Hepatic stellate cell (primary cell): ENCODE results near the gene ITPRIP.

Experiments used
- DNase-seq: peaks from one replicate; pipeline ENCODE4 v3.0.0; 2011; ENCODE audit warnings: low spot score

Gene ITPRIP

DNA sequence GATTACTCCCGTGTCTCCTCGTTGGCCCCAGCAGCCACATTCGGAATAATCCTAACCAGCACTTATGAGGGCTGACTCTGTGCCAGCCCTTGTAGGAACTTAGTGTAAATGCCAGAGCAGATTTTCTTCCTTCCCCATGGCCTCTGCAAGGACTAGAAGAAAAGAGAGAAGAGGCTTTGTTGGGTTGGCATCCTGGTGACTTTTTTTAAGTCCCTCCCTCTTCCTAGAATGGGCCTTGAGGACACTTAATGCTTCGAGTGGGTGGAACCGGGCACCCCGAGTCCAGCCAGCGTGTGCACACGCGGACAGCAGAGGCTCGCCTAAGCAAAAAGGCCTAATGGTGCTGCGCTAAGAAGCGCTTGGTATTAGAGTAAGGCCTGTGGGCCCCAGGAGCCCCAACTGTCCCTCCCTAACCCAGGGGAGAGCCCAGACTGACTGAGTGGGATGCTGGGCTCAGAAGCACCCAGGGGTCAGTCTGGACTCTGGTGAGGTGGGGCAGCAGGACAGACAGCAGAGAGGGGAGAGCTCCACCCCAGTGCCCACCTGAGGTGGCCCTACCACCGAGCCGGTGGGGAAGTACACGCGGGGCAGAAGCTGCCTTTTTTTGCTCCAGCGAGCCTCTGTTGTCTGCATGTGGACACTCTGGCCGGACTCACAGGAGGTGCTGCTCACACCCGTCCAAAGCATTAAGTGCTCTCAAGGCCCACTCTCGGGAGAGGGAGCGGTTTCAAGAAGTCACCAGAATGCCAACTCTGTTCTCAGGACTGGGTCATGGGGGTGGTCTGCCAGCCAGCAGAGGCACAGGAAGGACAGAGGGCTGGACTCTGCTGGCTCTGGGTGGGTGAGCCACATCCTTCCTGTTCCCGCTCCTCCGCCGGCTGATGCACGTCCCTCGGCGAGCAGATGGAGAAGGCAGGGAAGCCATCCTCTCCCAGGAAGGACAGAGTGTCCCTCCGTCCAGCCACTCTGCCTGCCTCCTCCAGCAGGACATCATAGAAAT is 12.5 kb downstream of the ITPRIP start:
- DNase-seq = no peak

- DNase-seq = no peak
Measured at GRCh38 chr10:104324931-104325330, 13.3 kb downstream of the ITPRIP start.

GRCh38 chr10:104324221-104324686 is 14.0 kb downstream of the ITPRIP start:
- DNase-seq = no peak

DNA sequence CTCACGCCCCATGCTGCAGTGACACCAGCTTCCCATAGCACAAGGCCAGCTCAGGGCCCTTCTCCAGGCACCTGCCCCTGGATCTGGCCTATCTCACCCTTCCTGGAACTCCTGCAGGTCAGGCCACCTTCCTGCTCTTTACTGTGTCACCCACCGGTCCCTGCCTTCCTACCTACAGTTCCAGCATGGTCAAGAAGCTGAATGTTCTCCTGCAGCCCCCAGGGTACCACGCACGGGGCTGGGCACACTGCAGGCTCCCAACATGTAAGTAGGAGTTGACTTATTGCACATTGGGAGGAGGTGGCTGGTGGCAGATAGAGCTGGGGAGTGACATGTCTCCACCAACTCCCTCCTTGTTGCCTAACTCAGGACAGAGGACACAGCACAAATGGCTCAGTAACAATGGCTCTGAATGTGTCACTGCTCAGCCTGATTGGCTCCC is 14.5 kb downstream of the ITPRIP start:
- DNase-seq = no peak

- no peak for DNase-seq
Measured at GRCh38 chr10:104323085-104323484, 15.2 kb downstream of the ITPRIP start.

DNA sequence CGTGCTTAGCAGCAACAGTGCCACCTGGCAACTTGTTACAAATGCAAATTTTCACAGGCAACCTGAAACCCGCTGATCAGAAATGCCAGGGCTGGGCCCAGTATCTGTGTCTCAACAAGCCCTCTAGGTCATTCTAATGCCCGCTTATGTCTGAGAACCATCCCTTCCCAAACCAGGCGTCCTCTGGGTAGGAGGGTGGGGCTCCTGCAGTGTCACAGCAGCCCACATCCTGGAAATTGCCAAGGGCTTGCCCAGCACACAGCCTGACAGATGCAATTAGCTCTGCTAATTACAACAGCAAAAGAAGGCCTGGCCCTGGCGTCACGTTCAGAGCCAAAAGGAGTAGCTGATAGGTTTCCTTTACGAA is 15.9 kb downstream of the ITPRIP start:
- DNase-seq = no peak

DNA sequence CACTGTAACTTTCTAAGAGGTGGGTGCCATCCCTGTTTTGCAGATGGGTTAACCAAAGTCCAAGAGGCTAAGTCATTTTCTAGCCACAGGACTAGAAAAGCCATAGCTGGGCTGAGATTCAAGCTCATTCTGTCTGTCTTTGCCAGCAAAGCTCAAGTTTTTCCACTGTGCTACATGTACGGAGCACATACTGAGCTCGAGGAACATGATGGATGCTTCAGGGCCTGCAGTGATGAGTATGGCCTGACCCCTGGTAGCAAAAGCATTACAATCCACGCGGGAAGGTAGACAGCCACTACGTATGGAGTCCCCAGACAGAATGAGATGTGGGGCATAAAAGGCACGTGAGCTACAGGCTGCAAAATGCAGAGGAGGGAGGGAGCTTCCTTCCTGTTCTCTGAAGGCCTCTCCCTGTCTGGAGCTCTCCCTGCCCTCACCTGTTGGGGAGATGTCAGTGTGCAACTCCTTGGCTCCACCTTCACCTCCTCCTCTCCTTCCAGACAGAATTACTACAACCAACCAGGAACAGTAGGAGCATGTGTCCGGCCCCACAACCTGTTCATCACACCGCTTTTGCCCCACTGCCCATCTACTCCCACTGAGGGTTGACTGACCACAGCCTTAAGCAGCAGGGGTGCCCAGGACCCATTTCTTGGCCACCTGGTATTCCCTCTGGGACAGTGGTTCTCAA is 16.4 kb downstream of the ITPRIP start:
- no peak for DNase-seq

DNA sequence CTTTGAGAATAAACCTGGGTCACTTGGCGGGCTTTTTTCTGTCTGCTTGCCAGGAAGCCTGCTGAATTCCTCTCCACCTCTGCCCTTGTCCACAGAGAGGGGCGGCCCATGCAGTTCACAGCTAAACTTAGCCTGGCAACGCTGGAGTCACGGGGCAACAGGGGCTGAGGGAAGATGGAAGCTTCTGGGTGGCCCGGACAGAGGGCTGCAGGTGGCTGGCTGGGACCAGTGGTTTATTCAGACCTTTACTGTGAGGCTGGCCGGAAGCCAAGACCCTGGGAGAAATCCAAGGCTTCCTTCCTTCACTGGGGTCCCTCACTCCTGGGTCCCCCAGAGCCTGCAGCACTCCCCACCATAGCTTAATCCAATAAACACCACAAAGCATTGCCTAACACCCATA is 17.0 kb downstream of the ITPRIP start:
- no peak for DNase-seq

GRCh38 chr10:104318810-104319741 is 19.2 kb downstream of the ITPRIP start:
- no peak for DNase-seq

- no peak for DNase-seq
Measured at GRCh38 chr10:104318326-104318725, 19.9 kb downstream of the ITPRIP start.

GRCh38 chr10:104317726-104318299 is 20.5 kb downstream of the ITPRIP start:
- no peak for DNase-seq

GRCh38 chr10:104317269-104317710 is 21.0 kb downstream of the ITPRIP start:
- peak; percentile 79 for DNase-seq

GRCh38 chr10:104316321-104317099 is 21.8 kb downstream of the ITPRIP start:
- DNase-seq = no peak

GRCh38 chr10:104315486-104315921 is 22.8 kb downstream of the ITPRIP start:
- DNase-seq = no peak

DNA sequence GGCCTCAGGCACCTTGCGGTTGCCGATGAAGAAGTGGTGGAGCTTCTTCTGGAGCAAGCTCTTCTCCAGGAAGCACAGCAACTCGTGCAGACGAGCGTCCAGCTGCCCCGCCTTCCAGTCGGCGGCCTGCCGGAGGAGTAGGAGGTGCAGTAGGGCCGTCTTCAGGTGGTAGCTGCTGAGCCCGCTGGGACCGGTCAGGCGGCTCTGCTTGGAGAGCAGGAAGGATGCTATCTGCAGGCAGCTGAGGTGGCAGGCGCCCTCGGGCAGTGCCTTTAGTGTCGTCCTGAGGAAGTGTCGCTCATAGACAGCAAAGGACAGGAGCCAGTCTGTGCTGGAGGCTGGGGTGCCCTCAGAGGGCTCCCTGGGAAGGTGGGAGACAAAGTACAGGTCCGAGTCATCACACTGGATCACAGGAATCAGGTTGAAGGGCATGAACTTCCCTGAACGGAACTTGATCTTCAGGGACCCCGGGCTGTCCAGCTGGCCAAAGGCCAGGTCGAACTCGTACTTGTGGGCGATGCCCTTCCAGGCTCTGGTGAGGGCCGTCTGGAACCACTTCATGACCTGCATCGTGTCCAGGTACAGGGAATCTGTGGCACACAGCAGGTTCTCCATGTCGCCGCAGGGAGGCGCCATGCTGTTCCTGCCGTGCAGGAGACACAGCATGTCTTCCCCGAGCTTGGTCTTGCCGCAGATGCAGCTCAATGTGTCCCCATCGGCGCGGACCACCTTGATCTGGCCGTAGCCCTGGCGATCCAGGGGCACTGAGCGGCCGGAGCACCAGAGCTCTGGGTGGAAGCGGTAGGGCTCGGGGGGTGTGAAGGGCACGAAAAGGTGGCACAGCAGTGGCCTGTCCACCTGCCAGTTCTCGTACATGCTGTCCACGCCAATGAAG is 23.4 kb downstream of the ITPRIP start:
- DNase-seq = no peak

DNA sequence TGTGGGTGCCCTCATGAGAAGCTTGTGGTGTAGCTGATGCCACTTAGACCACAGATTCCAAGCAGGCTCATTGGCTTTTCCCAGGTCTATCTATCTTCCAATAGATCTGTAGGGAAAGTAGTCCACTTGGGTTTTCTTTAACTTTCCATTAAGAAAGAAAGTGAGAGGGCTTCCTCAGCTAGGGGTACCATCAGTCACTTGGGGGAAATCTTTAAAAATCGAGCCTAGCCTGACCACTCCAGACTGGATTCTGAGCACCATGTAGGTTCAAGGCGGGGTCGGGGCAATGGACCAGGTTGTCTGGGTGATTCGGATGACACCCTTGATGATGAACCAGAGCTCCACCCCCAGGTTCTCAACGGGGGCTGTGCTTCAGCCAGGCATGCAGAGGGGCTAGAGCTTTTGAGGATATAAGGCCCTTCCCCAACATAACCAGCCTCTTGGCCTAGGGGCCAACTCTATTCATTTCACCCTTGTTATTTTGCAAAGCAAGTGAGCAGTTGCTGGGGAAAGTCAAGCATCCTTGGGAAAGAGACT is 27.0 kb downstream of the ITPRIP start:
- DNase-seq = no peak

DNA sequence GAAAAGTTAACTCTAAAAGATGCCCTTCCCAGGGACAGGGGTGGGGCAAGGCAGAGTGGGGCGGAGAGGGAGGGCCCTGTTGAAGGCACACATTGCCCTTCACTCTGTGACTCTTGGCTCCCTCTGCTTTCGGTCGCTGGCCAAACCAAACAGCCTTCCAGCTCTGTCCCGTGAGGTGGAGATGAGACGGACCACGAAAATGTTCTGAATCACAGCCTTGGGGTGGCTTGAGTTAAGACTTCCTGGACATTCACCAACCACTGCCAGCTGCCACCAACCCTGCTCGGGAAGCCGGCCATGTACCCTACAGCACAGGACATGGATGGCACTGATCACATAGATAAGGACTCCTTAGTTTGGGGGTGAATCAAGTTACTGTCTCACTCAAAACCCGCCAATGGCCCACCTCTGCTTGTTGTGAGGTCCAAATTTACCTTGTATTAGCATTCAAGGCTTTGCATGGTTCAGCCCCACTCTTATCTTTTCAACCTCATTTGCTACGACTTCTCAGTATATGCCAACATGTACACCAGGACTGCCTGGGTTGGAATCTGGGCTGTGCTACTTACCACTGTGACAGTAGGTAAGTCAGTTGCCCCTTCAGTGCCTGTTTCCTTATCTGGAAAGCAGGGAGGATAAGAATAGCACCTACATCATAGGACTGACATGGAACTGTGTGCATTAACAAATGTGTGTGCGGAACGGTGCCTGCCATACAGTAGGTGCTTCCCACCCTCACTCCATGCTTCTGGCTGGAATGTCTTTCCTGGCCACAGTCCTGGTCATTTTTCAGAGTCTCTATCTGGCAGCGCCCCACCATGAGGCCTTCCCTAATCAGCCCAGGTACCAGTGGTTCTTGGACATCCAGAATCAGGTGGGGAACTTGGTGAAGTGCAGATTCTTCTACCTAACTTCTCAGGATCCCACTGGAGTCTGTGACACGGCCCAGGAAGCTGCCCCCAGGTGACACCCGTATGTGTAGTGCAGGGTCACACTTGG is 28.0 kb downstream of the ITPRIP start:
- DNase-seq = peak; percentile 91

DNA sequence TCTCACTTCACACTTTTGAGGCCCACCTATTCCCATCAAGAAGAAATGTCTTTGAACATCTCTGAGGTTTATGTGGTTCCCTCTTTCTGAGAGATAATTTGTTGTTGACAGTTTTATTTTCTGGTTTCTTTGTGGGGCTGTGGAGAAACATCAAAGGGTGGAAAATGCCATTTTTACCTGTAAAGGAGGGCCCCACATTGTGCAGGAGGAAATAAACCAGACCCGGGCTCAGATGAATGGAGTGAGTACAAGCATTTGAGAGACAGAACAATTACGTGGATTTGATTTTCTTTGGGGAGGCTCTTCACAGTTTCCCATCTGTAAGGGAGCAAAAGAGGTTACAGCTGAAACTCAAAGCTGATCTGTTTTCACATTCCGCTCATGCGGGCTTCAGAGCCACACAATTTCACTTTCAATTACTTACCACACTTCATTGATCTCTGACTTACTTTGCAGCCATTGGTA is 29.8 kb downstream of the ITPRIP start:
- no peak for DNase-seq
